ENCODE data around the gene NPC1. TPM values are rescaled to one million over a fixed set of nuclear protein-coding genes. Genes with fewer than 3 reads are reported as not detected.

NPC1 gene
- total RNA-seq, 3 donors from 2014 or later = 39.5 to 100 (median 81.3) TPM

DNA sequence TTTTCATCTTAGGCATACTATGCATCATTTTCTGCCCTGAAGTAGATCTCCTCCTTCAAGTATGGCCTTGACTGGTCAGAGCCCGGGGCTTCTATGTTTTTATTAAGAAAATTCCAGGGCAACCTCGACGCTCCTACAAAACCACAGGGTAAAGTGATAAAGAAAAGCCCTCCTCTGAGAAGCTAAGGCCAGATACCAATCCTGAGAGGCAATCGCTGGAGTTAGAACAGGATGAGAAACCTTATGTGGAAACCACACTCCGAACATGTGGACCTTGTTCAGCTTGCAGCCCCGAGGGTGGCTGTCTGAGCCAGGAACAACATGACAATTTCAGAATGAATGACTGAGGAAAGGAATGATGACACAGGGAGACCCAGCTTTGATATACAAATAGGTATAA lies 47.4 kb downstream of the NPC1 start:
- intact Hi-C loops (cut with DNase I; ENCODE audit: low total_unique reads) = no loop called here
- H3K9me3 ChIP-seq = no peaks in the 10 kb centered on the region
- peak overlapping the region; percentile 67 to 71 for H3K27ac ChIP-seq
- H3K4me1 ChIP-seq = no peaks in the 10 kb centered on the region
- no peaks in the 10 kb centered on the region for H3K27me3 ChIP-seq
- no peak for DNase-seq (ENCODE audit: low spot score in 2 of 2)
- TF ChIP-seq, protein P1, sequence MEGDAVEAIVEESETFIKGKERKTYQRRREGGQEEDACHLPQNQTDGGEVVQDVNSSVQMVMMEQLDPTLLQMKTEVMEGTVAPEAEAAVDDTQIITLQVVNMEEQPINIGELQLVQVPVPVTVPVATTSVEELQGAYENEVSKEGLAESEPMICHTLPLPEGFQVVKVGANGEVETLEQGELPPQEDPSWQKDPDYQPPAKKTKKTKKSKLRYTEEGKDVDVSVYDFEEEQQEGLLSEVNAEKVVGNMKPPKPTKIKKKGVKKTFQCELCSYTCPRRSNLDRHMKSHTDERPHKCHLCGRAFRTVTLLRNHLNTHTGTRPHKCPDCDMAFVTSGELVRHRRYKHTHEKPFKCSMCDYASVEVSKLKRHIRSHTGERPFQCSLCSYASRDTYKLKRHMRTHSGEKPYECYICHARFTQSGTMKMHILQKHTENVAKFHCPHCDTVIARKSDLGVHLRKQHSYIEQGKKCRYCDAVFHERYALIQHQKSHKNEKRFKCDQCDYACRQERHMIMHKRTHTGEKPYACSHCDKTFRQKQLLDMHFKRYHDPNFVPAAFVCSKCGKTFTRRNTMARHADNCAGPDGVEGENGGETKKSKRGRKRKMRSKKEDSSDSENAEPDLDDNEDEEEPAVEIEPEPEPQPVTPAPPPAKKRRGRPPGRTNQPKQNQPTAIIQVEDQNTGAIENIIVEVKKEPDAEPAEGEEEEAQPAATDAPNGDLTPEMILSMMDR (IDR thresholded peaks at IDR 0.05) = no peak
- TF ChIP-seq POLR2A (IDR thresholded peaks at IDR 0.05) = no peak
- no peak for TF ChIP-seq POLR2AphosphoS5 (IDR thresholded peaks at IDR 0.05)
- peaks cover 11% of the 10 kb centered on the region for H3K36me3 ChIP-seq
- no peak overlapping the region for H3K4me3 ChIP-seq

DNA sequence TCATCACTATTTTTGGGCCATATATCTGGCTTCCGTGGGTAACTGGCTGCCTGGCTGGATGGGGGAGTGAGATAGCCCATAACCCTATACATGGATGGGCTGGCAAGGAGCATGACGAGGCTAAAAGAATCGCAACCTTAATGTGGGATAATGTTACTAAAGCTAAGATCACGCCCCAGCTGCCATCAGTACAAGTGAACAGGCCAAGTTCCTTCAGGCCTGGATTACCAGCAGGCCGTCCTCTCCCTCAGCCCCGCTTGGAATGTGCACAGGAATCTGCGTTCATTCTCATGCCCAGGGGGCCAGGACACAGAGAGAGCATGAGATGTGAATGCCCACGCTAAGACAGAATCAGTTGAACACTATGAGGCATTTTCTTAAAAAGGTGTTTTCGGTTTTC lies 48.3 kb downstream of the NPC1 start:
- no peaks in the 10 kb centered on the region for H3K4me1 ChIP-seq
- peak overlapping the region; percentile 67 to 71 for H3K27ac ChIP-seq
- intact Hi-C loops (cut with DNase I; ENCODE audit: low total_unique reads) = no loop called here
- H3K27me3 ChIP-seq = no peaks in the 10 kb centered on the region
- peak in 1 of 2 donors; percentile 85 for DNase-seq (ENCODE audit: low spot score in 2 of 2)
- peaks cover 11% of the 10 kb centered on the region for H3K36me3 ChIP-seq
- TF ChIP-seq, protein P1 (IDR thresholded peaks at IDR 0.05) = no peak
- TF ChIP-seq POLR2AphosphoS5 (IDR thresholded peaks at IDR 0.05) = peak in 1 of 3 donors; percentile 42
- TF ChIP-seq POLR2A (IDR thresholded peaks at IDR 0.05) = no peak
- no peak overlapping the region for H3K4me3 ChIP-seq
- no peaks in the 10 kb centered on the region for H3K9me3 ChIP-seq

DNA sequence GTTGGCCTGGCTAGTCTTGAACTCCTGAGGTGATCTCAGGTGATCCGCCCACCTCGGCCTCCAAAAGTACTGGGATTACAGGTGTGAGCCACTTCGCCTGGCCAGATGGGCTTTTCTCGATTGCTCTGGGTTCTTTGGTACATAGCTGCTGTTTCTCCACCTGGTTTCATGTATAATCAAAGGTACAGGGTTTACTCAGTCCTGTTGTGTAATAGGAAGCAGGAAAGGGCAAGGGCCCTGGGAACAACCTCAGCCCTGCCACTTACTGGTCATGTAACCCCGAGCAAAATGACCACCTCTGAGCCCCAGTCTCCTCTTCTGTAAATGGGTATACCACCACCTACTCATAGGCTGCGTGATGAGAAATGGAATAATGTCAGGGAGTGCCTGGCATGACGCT lies 49.0 kb downstream of the NPC1 start:
- Histone ChIP-seq H3K27me3 (no peaks in the 10 kb centered on the region), H3K4me1 (no peaks in the 10 kb centered on the region), H3K4me3 (no peak overlapping the region), H3K36me3 (peaks cover 16% of the 10 kb centered on the region), H3K9me3 (no peaks in the 10 kb centered on the region), H3K27ac (peak overlapping the region; percentile 67 to 71)
- no peak for DNase-seq (ENCODE audit: low spot score in 2 of 2)
- intact Hi-C loops (cut with DNase I; ENCODE audit: low total_unique reads) = no loop called here
- TF ChIP-seq, protein P1 (IDR thresholded peaks at IDR 0.05) = no peak
- no peak for TF ChIP-seq POLR2AphosphoS5 (IDR thresholded peaks at IDR 0.05)
- no peak for TF ChIP-seq POLR2A (IDR thresholded peaks at IDR 0.05)

DNA sequence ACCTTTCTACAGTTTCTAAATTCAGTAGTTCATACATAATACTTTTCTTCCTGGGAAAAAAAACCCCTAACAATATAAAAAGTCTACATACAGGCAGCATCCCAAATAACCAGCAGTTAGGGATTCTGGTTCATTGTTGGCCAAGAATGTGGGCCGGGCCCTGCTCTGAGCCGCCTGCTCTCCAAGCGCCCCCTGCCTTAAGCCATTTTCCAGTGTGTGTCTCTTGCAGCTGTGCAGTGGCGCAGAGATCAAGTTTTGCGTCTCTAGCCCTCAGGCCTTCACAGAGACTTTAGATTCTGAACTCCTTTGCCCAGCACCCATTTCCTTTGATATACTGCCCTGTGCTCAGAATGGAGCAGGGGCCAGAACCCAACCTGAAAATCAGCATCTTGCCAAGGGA lies 50.1 kb downstream of the NPC1 start:
- H3K9me3 ChIP-seq = no peaks in the 10 kb centered on the region
- H3K27me3 ChIP-seq = no peaks in the 10 kb centered on the region
- no peak for DNase-seq (ENCODE audit: low spot score in 2 of 2)
- H3K27ac ChIP-seq = no peak overlapping the region
- intact Hi-C loops (cut with DNase I; ENCODE audit: low total_unique reads) = no loop called here
- no peaks in the 10 kb centered on the region for H3K4me1 ChIP-seq
- TF ChIP-seq POLR2A (IDR thresholded peaks at IDR 0.05) = no peak
- TF ChIP-seq POLR2AphosphoS5 (IDR thresholded peaks at IDR 0.05) = no peak
- TF ChIP-seq, protein P1 (IDR thresholded peaks at IDR 0.05) = no peak
- no peak overlapping the region for H3K4me3 ChIP-seq
- H3K36me3 ChIP-seq = peaks cover 16% of the 10 kb centered on the region

DNA sequence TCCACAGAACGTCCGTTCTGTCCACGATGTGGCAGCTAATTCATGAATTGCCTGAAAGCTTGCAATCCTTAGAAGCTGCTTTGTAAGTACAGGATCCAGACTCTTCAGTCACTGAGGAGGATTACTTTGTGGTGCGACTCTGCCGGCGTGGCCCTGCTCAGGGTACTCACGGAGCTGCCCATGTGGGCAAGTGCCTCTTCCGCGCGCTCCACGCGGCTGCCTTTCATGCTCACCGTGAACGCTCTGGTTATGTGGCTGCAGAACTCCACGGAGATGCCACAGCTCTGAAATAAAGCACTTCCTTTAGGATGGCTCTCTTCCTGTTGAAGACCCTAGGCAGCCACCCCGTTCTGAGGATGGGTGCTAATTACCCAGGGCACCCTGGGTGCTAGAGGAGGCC lies 52.0 kb downstream of the NPC1 start:
- no peaks in the 10 kb centered on the region for H3K27me3 ChIP-seq
- TF ChIP-seq POLR2AphosphoS5 (IDR thresholded peaks at IDR 0.05) = no peak
- TF ChIP-seq POLR2A (IDR thresholded peaks at IDR 0.05) = no peak
- TF ChIP-seq, protein P1 (IDR thresholded peaks at IDR 0.05) = no peak
- H3K4me3 ChIP-seq = no peak overlapping the region
- no peaks in the 10 kb centered on the region for H3K9me3 ChIP-seq
- H3K36me3 ChIP-seq = peaks cover 12% of the 10 kb centered on the region
- no peak overlapping the region for H3K27ac ChIP-seq
- intact Hi-C loops (cut with DNase I; ENCODE audit: low total_unique reads) = no loop called here
- no peaks in the 10 kb centered on the region for H3K4me1 ChIP-seq
- no peak for DNase-seq (ENCODE audit: low spot score in 2 of 2)
